Measurements from ENCODE around the gene CBLN3.

- TF ChIP-seq CTCF (conservative IDR thresholded peaks at IDR 0.05 in 1 of 2, IDR thresholded peaks at IDR 0.05 in 1 of 2; ENCODE audit: low read depth in 1 of 2, low read length in 2 of 2) = no peak
- no peak for TF ChIP-seq EZH2 (IDR thresholded peaks at IDR 0.05; ENCODE audit: low read length, missing control alignments)
Observed at GRCh38 chr14:24426150-24426911, 3.1 kb downstream of the CBLN3 start.

Measured in fibroblast of lung (primary cell).